NCI-H748 treated with DMSO at 0.1 percent for 48 hours (cell line): ENCODE results near the gene CREB3L1.

Experiments used
- DNase-seq: peaks from one replicate; lab custom pipeline; 2025; lab: John Stamatoyannopoulos, UW

Gene CREB3L1

GRCh38 chr11:46327829-46328228 is 50.4 kb downstream of the CREB3L1 start:
- no peak for DNase-seq

- DNase-seq = no peak
These were observed 52.7 kb downstream of the CREB3L1 start for GRCh38 chr11:46330154-46330553.

GRCh38 chr11:46330563-46331281 is 53.3 kb downstream of the CREB3L1 start:
- no peak for DNase-seq

GRCh38 chr11:46331282-46331984 is 54.0 kb downstream of the CREB3L1 start:
- DNase-seq = no peak

GRCh38 chr11:46332093-46332567 is 54.7 kb downstream of the CREB3L1 start:
- no peak for DNase-seq

GRCh38 chr11:46332568-46333393 is 55.3 kb downstream of the CREB3L1 start:
- no peak for DNase-seq

- peak; percentile 23 for DNase-seq
These were observed 56.0 kb downstream of the CREB3L1 start for GRCh38 chr11:46333394-46333947.

- DNase-seq = no peak
These were observed 56.7 kb downstream of the CREB3L1 start for GRCh38 chr11:46334211-46334610.

GRCh38 chr11:46335271-46335670 is 57.8 kb downstream of the CREB3L1 start:
- DNase-seq = no peak

- DNase-seq = no peak
These were observed 58.6 kb downstream of the CREB3L1 start for GRCh38 chr11:46335890-46336562.

GRCh38 chr11:46336563-46337180 is 59.2 kb downstream of the CREB3L1 start:
- no peak for DNase-seq

GRCh38 chr11:46337626-46338345 is 60.3 kb downstream of the CREB3L1 start:
- no peak for DNase-seq

- DNase-seq = no peak
These were observed 61.1 kb downstream of the CREB3L1 start for GRCh38 chr11:46338636-46338987.

GRCh38 chr11:46338988-46339666 is 61.7 kb downstream of the CREB3L1 start:
- DNase-seq = peak; percentile 70

- no peak for DNase-seq
These were observed 62.4 kb downstream of the CREB3L1 start for GRCh38 chr11:46339816-46340215.

GRCh38 chr11:46341454-46341853 is 64.0 kb downstream of the CREB3L1 start:
- DNase-seq = no peak

- DNase-seq = no peak
These were observed 64.8 kb downstream of the CREB3L1 start for GRCh38 chr11:46342239-46342638.

- DNase-seq = no peak
These were observed 66.1 kb downstream of the CREB3L1 start for GRCh38 chr11:46343520-46343919.

GRCh38 chr11:46345131-46345597 is 67.7 kb downstream of the CREB3L1 start:
- DNase-seq = no peak
